Measurements from ENCODE around the gene RPS4Y2. TPM values are rescaled to one million over a fixed set of nuclear protein-coding genes. Genes with fewer than 3 reads are reported as not detected.
A peak's percentile ranks its signal among the peaks of the same experiment; 100 is the strongest.

The RPS4Y2 gene
- total RNA-seq, 2 experiments from 2014 or later, result 0.37 to 0.42 TPM

- Mint-ChIP-seq H3K27ac (no peak overlapping the region), H3K36me3 (ENCODE audit: low read depth) (peaks cover 25% of the 10 kb centered on the region), H3K9me3 (ENCODE audit: insufficient read depth) (peaks cover 2% of the 10 kb centered on the region), H3K4me1 (ENCODE audit: low read depth) (peaks cover 77% of the 10 kb centered on the region), H3K27me3 (ENCODE audit: low read depth) (no peaks in the 10 kb centered on the region), H3K4me3 (no peak overlapping the region)
- ChIA-PET CTCF (no interaction called here), POLR2A (no interaction called here)
- no peak for DNase-seq
- ATAC-seq, result no peak
Observed at GRCh38 chrY:20780104-20780654, 24.3 kb downstream of the RPS4Y2 start.

GRCh38 chrY:20780776-20781175 lies 24.9 kb downstream of the RPS4Y2 start:
- Mint-ChIP-seq H3K27ac (no peak overlapping the region), H3K36me3 (ENCODE audit: low read depth) (peaks cover 20% of the 10 kb centered on the region), H3K4me3 (no peak overlapping the region), H3K4me1 (ENCODE audit: low read depth) (peaks cover 78% of the 10 kb centered on the region), H3K9me3 (ENCODE audit: insufficient read depth) (no peaks in the 10 kb centered on the region), H3K27me3 (ENCODE audit: low read depth) (no peaks in the 10 kb centered on the region)
- no peak for ATAC-seq
- POLR2A ChIA-PET, result no interaction called here
- no peak for DNase-seq
- CTCF ChIA-PET, result no interaction called here

- Mint-ChIP-seq H3K27me3 (ENCODE audit: low read depth) (no peaks in the 10 kb centered on the region), H3K9me3 (ENCODE audit: insufficient read depth) (no peaks in the 10 kb centered on the region), H3K27ac (no peak overlapping the region), H3K4me3 (no peak overlapping the region), H3K36me3 (ENCODE audit: low read depth) (peaks cover 14% of the 10 kb centered on the region), H3K4me1 (ENCODE audit: low read depth) (peaks cover 76% of the 10 kb centered on the region)
- DNase-seq, result no peak
- ChIA-PET CTCF (no interaction called here), POLR2A (no interaction called here)
- ATAC-seq, result no peak
Observed at GRCh38 chrY:20781408-20781807, 25.5 kb downstream of the RPS4Y2 start.

GRCh38 chrY:20784965-20785364 lies 29.1 kb downstream of the RPS4Y2 start:
- Mint-ChIP-seq H3K36me3 (ENCODE audit: low read depth) (peaks cover 12% of the 10 kb centered on the region), H3K27ac (peak overlapping the region; percentile 27), H3K4me1 (ENCODE audit: low read depth) (peaks cover 74% of the 10 kb centered on the region), H3K4me3 (no peak overlapping the region), H3K9me3 (ENCODE audit: insufficient read depth) (no peaks in the 10 kb centered on the region), H3K27me3 (ENCODE audit: low read depth) (no peaks in the 10 kb centered on the region)
- DNase-seq (no peak), ATAC-seq (peak; percentile 47)
- CTCF ChIA-PET, result no interaction called here
- POLR2A ChIA-PET, result interaction anchor here (1.3 kb wide), 1 partner anchor 12 kb away, joined by 4 read pairs; no protein-coding TSS in a partner anchor

- no peak for DNase-seq
- H3K4me3 Mint-ChIP-seq, result no peak overlapping the region
- ATAC-seq, result no peak
- no peaks in the 10 kb centered on the region for H3K9me3 Mint-ChIP-seq (ENCODE audit: insufficient read depth)
- H3K4me1 Mint-ChIP-seq (ENCODE audit: low read depth), result peaks cover 54% of the 10 kb centered on the region
- H3K36me3 Mint-ChIP-seq (ENCODE audit: low read depth), result peaks cover 5% of the 10 kb centered on the region
- ChIA-PET POLR2A (no interaction called here), CTCF (interaction anchor here (0.7 kb wide), 1 partner anchor 10 kb away, joined by 3 read pairs; no protein-coding TSS in a partner anchor)
- no peaks in the 10 kb centered on the region for H3K27me3 Mint-ChIP-seq (ENCODE audit: low read depth)
- no peak overlapping the region for H3K27ac Mint-ChIP-seq
Observed at GRCh38 chrY:20787076-20787475, 31.2 kb downstream of the RPS4Y2 start.

- peaks cover 5% of the 10 kb centered on the region for H3K9me3 Mint-ChIP-seq (ENCODE audit: insufficient read depth)
- DNase-seq (peak; percentile 36), ATAC-seq (peak; percentile 81)
- H3K27ac Mint-ChIP-seq, result peak overlapping the region; percentile 96
- peak overlapping the region; percentile 66 for H3K4me3 Mint-ChIP-seq
- peaks cover 10% of the 10 kb centered on the region for H3K36me3 Mint-ChIP-seq (ENCODE audit: low read depth)
- peaks cover 38% of the 10 kb centered on the region for H3K4me1 Mint-ChIP-seq (ENCODE audit: low read depth)
- ChIA-PET POLR2A (no interaction called here), CTCF (no interaction called here)
- no peaks in the 10 kb centered on the region for H3K27me3 Mint-ChIP-seq (ENCODE audit: low read depth)
Observed at GRCh38 chrY:20798351-20799049, 42.6 kb downstream of the RPS4Y2 start.

GRCh38 chrY:20802659-20803058 lies 46.8 kb downstream of the RPS4Y2 start:
- H3K9me3 Mint-ChIP-seq (ENCODE audit: insufficient read depth), result peaks cover 8% of the 10 kb centered on the region
- H3K4me1 Mint-ChIP-seq (ENCODE audit: low read depth), result peaks cover 47% of the 10 kb centered on the region
- H3K27ac Mint-ChIP-seq, result no peak overlapping the region
- DNase-seq (no peak), ATAC-seq (no peak)
- ChIA-PET CTCF (interaction anchor here (0.8 to 1.2 kb wide), 2 partner anchors 11 to 457 kb away, joined by 3 to 4 read pairs; no protein-coding TSS in a partner anchor), POLR2A (no interaction called here)
- H3K27me3 Mint-ChIP-seq (ENCODE audit: low read depth), result no peaks in the 10 kb centered on the region
- H3K36me3 Mint-ChIP-seq (ENCODE audit: low read depth), result peaks cover 5% of the 10 kb centered on the region
- no peak overlapping the region for H3K4me3 Mint-ChIP-seq

GRCh38 chrY:20806243-20806642 lies 50.3 kb downstream of the RPS4Y2 start:
- H3K4me3 Mint-ChIP-seq, result no peak overlapping the region
- DNase-seq, result no peak

GRCh38 chrY:20813459-20813858 lies 57.6 kb downstream of the RPS4Y2 start:
- Mint-ChIP-seq H3K27me3 (ENCODE audit: low read depth) (no peaks in the 10 kb centered on the region), H3K9me3 (ENCODE audit: insufficient read depth) (no peaks in the 10 kb centered on the region), H3K36me3 (ENCODE audit: low read depth) (peaks cover 14% of the 10 kb centered on the region), H3K27ac (peak overlapping the region; percentile 88), H3K4me1 (ENCODE audit: low read depth) (peaks cover 37% of the 10 kb centered on the region), H3K4me3 (no peak overlapping the region)
- DNase-seq (peak; percentile 45), ATAC-seq (peak; percentile 76)
- POLR2A ChIA-PET, result no interaction called here
- CTCF ChIA-PET, result no interaction called here

More at GRCh38 chrY:20806243-20806642, 50.3 kb downstream of the RPS4Y2 start:
- Mint-ChIP-seq H3K4me1 (ENCODE audit: low read depth) (peaks cover 27% of the 10 kb centered on the region), H3K27me3 (ENCODE audit: low read depth) (no peaks in the 10 kb centered on the region), H3K27ac (no peak overlapping the region), H3K36me3 (ENCODE audit: low read depth) (peaks cover 9% of the 10 kb centered on the region), H3K9me3 (ENCODE audit: insufficient read depth) (peaks cover 3% of the 10 kb centered on the region)
- ChIA-PET POLR2A (no interaction called here), CTCF (interaction anchor here (0.9 kb wide), 1 partner anchor 43 kb away, joined by 3 read pairs; no protein-coding TSS in a partner anchor)
- ATAC-seq, result no peak

- no peak for DNase-seq
- no peak for ATAC-seq
- ChIA-PET CTCF (interaction anchor here (1.0 kb wide), 1 partner anchor 50 kb away, joined by 3 read pairs; no protein-coding TSS in a partner anchor), POLR2A (no interaction called here)
- no peaks in the 10 kb centered on the region for H3K9me3 Mint-ChIP-seq (ENCODE audit: insufficient read depth)
- no peak overlapping the region for H3K4me3 Mint-ChIP-seq
- peaks cover 9% of the 10 kb centered on the region for H3K36me3 Mint-ChIP-seq (ENCODE audit: low read depth)
- no peaks in the 10 kb centered on the region for H3K27me3 Mint-ChIP-seq (ENCODE audit: low read depth)
- no peak overlapping the region for H3K27ac Mint-ChIP-seq
- peaks cover 37% of the 10 kb centered on the region for H3K4me1 Mint-ChIP-seq (ENCODE audit: low read depth)
Observed at GRCh38 chrY:20814794-20815193, 58.9 kb downstream of the RPS4Y2 start.

GRCh38 chrY:20817067-20817466 lies 61.2 kb downstream of the RPS4Y2 start:
- DNase-seq, result no peak
- H3K36me3 Mint-ChIP-seq (ENCODE audit: low read depth), result peaks cover 7% of the 10 kb centered on the region
- POLR2A ChIA-PET, result no interaction called here
- no peak overlapping the region for H3K4me3 Mint-ChIP-seq
- no peak for ATAC-seq
- H3K9me3 Mint-ChIP-seq (ENCODE audit: insufficient read depth), result no peaks in the 10 kb centered on the region
- H3K27me3 Mint-ChIP-seq (ENCODE audit: low read depth), result no peaks in the 10 kb centered on the region
- H3K27ac Mint-ChIP-seq, result no peak overlapping the region
- CTCF ChIA-PET, result no interaction called here
- peaks cover 37% of the 10 kb centered on the region for H3K4me1 Mint-ChIP-seq (ENCODE audit: low read depth)
